BLaER1 (cell line): ENCODE measurements around the gene TSPAN9.

Experiments
- H3K27ac ChIP-seq: shearing (Covaris generic); formaldehyde crosslinking; 2 replicates; pipeline ENCODE4 v1.8.1; 2022
- H3K27me3 ChIP-seq: shearing (Covaris generic); formaldehyde crosslinking; 2 replicates; pipeline ENCODE4 v1.8.1; 2022
- H3K36me3 ChIP-seq: shearing (Covaris generic); formaldehyde crosslinking; 2 replicates; pipeline ENCODE4 v1.8.1; 2022
- H3K4me1 ChIP-seq: shearing (Covaris generic); formaldehyde crosslinking; 2 replicates; pipeline ENCODE4 v1.8.1; 2022
- H3K4me2 ChIP-seq: shearing (Covaris generic); formaldehyde crosslinking; 2 replicates; pipeline ENCODE4 v1.8.1; 2022
- H3K4me3 ChIP-seq: shearing (Covaris generic); formaldehyde crosslinking; 2 replicates; pipeline ENCODE4 v1.8.1; 2022
- H3K9ac ChIP-seq: shearing (Covaris generic); formaldehyde crosslinking; 2 replicates; pipeline ENCODE4 v1.8.1; 2022
- H3K9me3 ChIP-seq: shearing (Covaris generic); formaldehyde crosslinking; 2 replicates; pipeline ENCODE4 v1.8.1; 2022
- H4K20me1 ChIP-seq: shearing (Covaris generic); formaldehyde crosslinking; 2 replicates; pipeline ENCODE4 v1.8.1; 2022
- Cebpa-rat ChIP-seq: shearing (Covaris generic); IDR thresholded peaks from 2 replicates; pipeline ENCODE4 v1.8.1; 2022

The TSPAN9 gene

GRCh38 chr12:3142386-3142785 is 65.2 kb downstream of the TSPAN9 start:
- no peak overlapping the region for H3K4me3 ChIP-seq
- no peaks in the 10 kb centered on the region for H3K36me3 ChIP-seq
- H3K27me3 ChIP-seq, result no peaks in the 10 kb centered on the region
- H3K9me3 ChIP-seq, result no peaks in the 10 kb centered on the region
- H3K9ac ChIP-seq, result no peak overlapping the region
- no peak for TF ChIP-seq Cebpa-rat
- H3K4me1 ChIP-seq, result peaks cover 40% of the 10 kb centered on the region
- H3K27ac ChIP-seq, result no peak overlapping the region
- H4K20me1 ChIP-seq, result peaks cover 27% of the 10 kb centered on the region
- no peak overlapping the region for H3K4me2 ChIP-seq

- H4K20me1 ChIP-seq, result peaks cover 48% of the 10 kb centered on the region
- H3K27me3 ChIP-seq, result no peaks in the 10 kb centered on the region
- no peak for TF ChIP-seq Cebpa-rat
- H3K4me3 ChIP-seq, result no peak overlapping the region
- no peak overlapping the region for H3K9ac ChIP-seq
- H3K4me1 ChIP-seq, result peaks cover 19% of the 10 kb centered on the region
- no peak overlapping the region for H3K27ac ChIP-seq
- no peak overlapping the region for H3K4me2 ChIP-seq
- H3K36me3 ChIP-seq, result no peaks in the 10 kb centered on the region
- no peaks in the 10 kb centered on the region for H3K9me3 ChIP-seq
Observed at GRCh38 chr12:3144495-3144894, 67.3 kb downstream of the TSPAN9 start.

- H3K4me1 ChIP-seq, result peaks cover 15% of the 10 kb centered on the region; the same call in 1 of the 2 replicates
- H3K9me3 ChIP-seq, result no peaks in the 10 kb centered on the region
- no peak overlapping the region for H3K4me2 ChIP-seq
- H3K27ac ChIP-seq, result no peak overlapping the region
- no peak overlapping the region for H3K9ac ChIP-seq
- H3K4me3 ChIP-seq, result no peak overlapping the region
- H4K20me1 ChIP-seq, result peaks cover 52% of the 10 kb centered on the region
- H3K27me3 ChIP-seq, result no peaks in the 10 kb centered on the region
- H3K36me3 ChIP-seq, result no peaks in the 10 kb centered on the region
- TF ChIP-seq Cebpa-rat, result no peak
Observed at GRCh38 chr12:3145033-3145432, 67.9 kb downstream of the TSPAN9 start.

- Histone ChIP-seq H4K20me1 (peaks cover 58% of the 10 kb centered on the region), H3K4me1 (peaks cover 20% of the 10 kb centered on the region), H3K27me3 (no peaks in the 10 kb centered on the region), H3K36me3 (no peaks in the 10 kb centered on the region), H3K9ac (no peak overlapping the region), H3K27ac (no peak overlapping the region), H3K4me3 (no peak overlapping the region), H3K4me2 (peak overlapping the region; percentile 2; the same call in 1 of the 2 replicates), H3K9me3 (no peaks in the 10 kb centered on the region)
- TF ChIP-seq Cebpa-rat, result no peak
Observed at GRCh38 chr12:3145546-3146310, 68.5 kb downstream of the TSPAN9 start.

- Histone ChIP-seq H3K9me3 (no peaks in the 10 kb centered on the region), H3K4me3 (no peak overlapping the region), H3K27me3 (no peaks in the 10 kb centered on the region), H3K4me2 (no peak overlapping the region), H3K9ac (no peak overlapping the region), H3K4me1 (peaks cover 32% of the 10 kb centered on the region), H3K27ac (no peak overlapping the region), H3K36me3 (no peaks in the 10 kb centered on the region), H4K20me1 (peaks cover 57% of the 10 kb centered on the region)
- TF ChIP-seq Cebpa-rat, result no peak
Observed at GRCh38 chr12:3147260-3147659, 70.1 kb downstream of the TSPAN9 start.

- Histone ChIP-seq H3K27me3 (no peaks in the 10 kb centered on the region), H3K4me3 (no peak overlapping the region)
Observed at GRCh38 chr12:3148366-3149000, 71.3 kb downstream of the TSPAN9 start.

GRCh38 chr12:3149515-3150307 is 72.5 kb downstream of the TSPAN9 start:
- Histone ChIP-seq H3K4me1 (peaks cover 40% of the 10 kb centered on the region), H3K4me2 (no peak overlapping the region), H4K20me1 (peaks cover 52% of the 10 kb centered on the region), H3K27ac (no peak overlapping the region), H3K9me3 (no peaks in the 10 kb centered on the region), H3K27me3 (no peaks in the 10 kb centered on the region), H3K9ac (0 out of 2 replicates have a peak overlapping the region, but pooled peaks have one; percentile 2), H3K36me3 (no peaks in the 10 kb centered on the region), H3K4me3 (no peak overlapping the region)
- no peak for TF ChIP-seq Cebpa-rat

More at GRCh38 chr12:3148366-3149000, 71.3 kb downstream of the TSPAN9 start:
- H3K36me3 ChIP-seq, result no peaks in the 10 kb centered on the region
- H3K4me2 ChIP-seq, result no peak overlapping the region
- H3K27ac ChIP-seq, result no peak overlapping the region
- no peak overlapping the region for H3K9ac ChIP-seq
- no peaks in the 10 kb centered on the region for H3K9me3 ChIP-seq
- TF ChIP-seq Cebpa-rat, result no peak
- peaks cover 52% of the 10 kb centered on the region for H4K20me1 ChIP-seq
- peaks cover 40% of the 10 kb centered on the region for H3K4me1 ChIP-seq

GRCh38 chr12:3150308-3150670 is 73.1 kb downstream of the TSPAN9 start:
- no peaks in the 10 kb centered on the region for H3K36me3 ChIP-seq
- H3K4me1 ChIP-seq, result peaks cover 43% of the 10 kb centered on the region
- TF ChIP-seq Cebpa-rat, result no peak
- H3K9me3 ChIP-seq, result no peaks in the 10 kb centered on the region
- 0 out of 2 replicates have a peak overlapping the region, but pooled peaks have one; percentile 67 for H3K4me2 ChIP-seq
- H3K9ac ChIP-seq, result no peak overlapping the region
- H3K27me3 ChIP-seq, result no peaks in the 10 kb centered on the region
- H4K20me1 ChIP-seq, result peaks cover 52% of the 10 kb centered on the region
- no peak overlapping the region for H3K27ac ChIP-seq
- H3K4me3 ChIP-seq, result no peak overlapping the region

- no peaks in the 10 kb centered on the region for H3K9me3 ChIP-seq
- H3K4me1 ChIP-seq, result peaks cover 46% of the 10 kb centered on the region
- no peaks in the 10 kb centered on the region for H3K27me3 ChIP-seq
- H3K4me2 ChIP-seq, result peak overlapping the region; percentile 67
- H3K4me3 ChIP-seq, result no peak overlapping the region
- no peak for TF ChIP-seq Cebpa-rat
- no peaks in the 10 kb centered on the region for H3K36me3 ChIP-seq
- H3K27ac ChIP-seq, result no peak overlapping the region
- peaks cover 52% of the 10 kb centered on the region for H4K20me1 ChIP-seq
- H3K9ac ChIP-seq, result no peak overlapping the region
Observed at GRCh38 chr12:3150931-3151835, 74.0 kb downstream of the TSPAN9 start.
